CD14-positive monocyte (primary cell): ENCODE data around the gene TBC1D5. TPM values are rescaled to one million over a fixed set of nuclear protein-coding genes. Genes with fewer than 3 reads are reported as not detected.

ENCODE experiments used
- DNase-seq, 3 donors: peaks; one replicate each; pipeline ENCODE4 v3.0.0-alpha.2; 2011 to 2022
- H2AFZ ChIP-seq: 2 replicates; pipeline ENCODE4 v1.6.0; 2012; ENCODE audit warnings: mild to moderate bottlenecking, low read depth, low read length, inconsistent platforms; ENCODE audit not compliant: insufficient read depth, poor library complexity, severe bottlenecking
- H3K27ac ChIP-seq, 2 donors: 1 replicate in 1 of 2; 2 replicates in 1 of 2; pipeline ENCODE4 v1.5.1; 2012 to 2013; ENCODE audit warnings: low read length in 2 of 2, control low read depth in 1 of 2, inconsistent platforms in 1 of 2, low read depth in 1 of 2, mild to moderate bottlenecking in 1 of 2
- H3K27me3 ChIP-seq, 2 donors: one replicate each; pipeline versions ENCODE4 v1.6.0 to v1.6.1; 2011 to 2013; ENCODE audit warnings: low read length in 2 of 2; ENCODE audit not compliant: control insufficient read depth in 2 of 2, insufficient read depth in 2 of 2
- H3K36me3 ChIP-seq, 2 donors: replicated peaks in 1 of 2; 1 replicate in 1 of 2; 2 replicates in 1 of 2; pipeline versions ENCODE4 v1.5.1 to v1.6.1; 2012 to 2013; ENCODE audit warnings: low read length in 2 of 2, control low read depth in 1 of 2, inconsistent platforms in 1 of 2, mild to moderate bottlenecking in 1 of 2; ENCODE audit not compliant: insufficient read depth in 2 of 2, control insufficient read depth in 1 of 2
- H3K4me1 ChIP-seq, 2 donors: 1 replicate in 1 of 2; 2 replicates in 1 of 2; pipeline versions ENCODE4 v1.5.1 to v1.6.1; 2012 to 2013; ENCODE audit warnings: low read length in 2 of 2, control low read depth in 1 of 2, inconsistent platforms in 1 of 2, mild to moderate bottlenecking in 1 of 2, moderate library complexity in 1 of 2; ENCODE audit not compliant: insufficient read depth in 2 of 2, control insufficient read depth in 1 of 2
- H3K4me2 ChIP-seq: replicated peaks from 2 replicates; pipeline ENCODE3; 2012; ENCODE audit warnings: low read length, moderate library complexity, mild to moderate bottlenecking; ENCODE audit not compliant: poor library complexity, severe bottlenecking; ENCODE audit errors: extremely low read depth
- H3K4me3 ChIP-seq, 3 experiments: fragments of 200-600 bp in 1 of 3; sonication (generic) in 1 of 3; replicated peaks in 1 of 3; 1 replicate in 2 of 3; 2 replicates in 1 of 3; pipeline ENCODE4 v1.5.1; 2011 to 2013; ENCODE audit warnings: low read length in 3 of 3, mild to moderate bottlenecking in 3 of 3, control low read depth in 2 of 3, low read depth in 2 of 3, inconsistent platforms in 1 of 3, moderate library complexity in 1 of 3
- H3K79me2 ChIP-seq: 2 replicates; pipeline ENCODE4 v1.6.0; 2012; ENCODE audit warnings: mild to moderate bottlenecking, control low read depth, inconsistent platforms, low read length, moderate library complexity; ENCODE audit not compliant: insufficient read depth
- H3K9ac ChIP-seq: 2 replicates; pipeline ENCODE4 v1.6.0; 2017; ENCODE audit warnings: low read length, mild to moderate bottlenecking; ENCODE audit not compliant: insufficient read depth, poor library complexity, severe bottlenecking
- H3K9me3 ChIP-seq, 2 donors: replicated peaks in 1 of 2; 1 replicate in 1 of 2; 2 replicates in 1 of 2; pipeline versions ENCODE4 v1.5.1 to v1.6.1; 2012 to 2013; ENCODE audit warnings: low read length in 2 of 2, control low read depth in 1 of 2; ENCODE audit not compliant: control insufficient read depth in 1 of 2, insufficient read depth in 1 of 2
- H4K20me1 ChIP-seq: 2 replicates; pipeline ENCODE4 v1.6.0; 2012; ENCODE audit warnings: mild to moderate bottlenecking, low read length, control low read depth, moderate library complexity; ENCODE audit not compliant: insufficient read depth
- H3K27ac Mint-ChIP-seq, 7 donors: one replicate each; pipeline ENCODE4 v1.8.0; 2020; ENCODE audit warnings: mild to moderate bottlenecking in 7 of 7, mixed read lengths in 7 of 7, moderate library complexity in 6 of 7, inconsistent platforms in 2 of 7
- H3K27me3 Mint-ChIP-seq, 3 donors: one replicate each; pipeline ENCODE4 v1.8.0; 2021 to 2022; ENCODE audit warnings: low read depth in 3 of 3, mild to moderate bottlenecking in 3 of 3, mixed read lengths in 3 of 3, moderate library complexity in 3 of 3, inconsistent platforms in 1 of 3
- H3K36me3 Mint-ChIP-seq, 2 donors: one replicate each; pipeline ENCODE4 v1.8.0; 2020; ENCODE audit warnings: mixed read lengths in 2 of 2, inconsistent platforms in 1 of 2, mild to moderate bottlenecking in 1 of 2
- H3K4me1 Mint-ChIP-seq: one replicate; pipeline ENCODE4 v1.8.0; 2020; ENCODE audit warnings: mild to moderate bottlenecking, mixed read lengths
- H3K4me3 Mint-ChIP-seq, 2 donors: one replicate each; pipeline ENCODE4 v1.8.0; 2020; ENCODE audit warnings: mild to moderate bottlenecking in 2 of 2, mixed read lengths in 2 of 2, moderate library complexity in 1 of 2
- H3K9me3 Mint-ChIP-seq, 7 donors: one replicate each; pipeline ENCODE4 v1.8.0; 2020 to 2022; ENCODE audit warnings: mixed read lengths in 7 of 7, mild to moderate bottlenecking in 6 of 7, moderate library complexity in 6 of 7, inconsistent platforms in 2 of 7
- WGBS: methylation state at CpG from one replicate; pipeline ENCODE4 v1.1.5; 2013; ENCODE audit warnings: missing lambda C conversion rate; ENCODE audit not compliant: insufficient coverage; 5-methylcytosine and 5-hydroxymethylcytosine counted together
- intact Hi-C, 2 donors: fragments of 100-400 bp; cut with micrococcal nuclease; formaldehyde crosslinking; loops; one replicate each; pipeline versions ENCODE4 v1.15.0 to v1.15.1; 2023
- polyA plus RNA-seq, 3 donors: library from polyadenylated mRNA; depleted of rRNA in 1 of 3; unstranded in 2 of 3; stranded (reverse) in 1 of 3; fragments of 300-500 nt in 2 of 3; fragments of >200 nt in 1 of 3; fragmentation: Illumina TruSeq in 2 of 3; gene quantifications; 1 replicate in 2 of 3; 2 replicates in 1 of 3; pipeline ENCODE4 v1.2.3, GENCODE V29; 2012 to 2021
- TF ChIP-seq, protein P1 (sequence below): fragments of 200-600 bp; IDR thresholded peaks from one replicate; pipeline ENCODE4 v1.8.0; 2022; ENCODE audit warnings: antibody characterized with exemption, mild to moderate bottlenecking

TBC1D5 gene
- polyA plus RNA-seq, 3 donors, result 17.6 to 35.3 (median 21.0) TPM

DNA sequence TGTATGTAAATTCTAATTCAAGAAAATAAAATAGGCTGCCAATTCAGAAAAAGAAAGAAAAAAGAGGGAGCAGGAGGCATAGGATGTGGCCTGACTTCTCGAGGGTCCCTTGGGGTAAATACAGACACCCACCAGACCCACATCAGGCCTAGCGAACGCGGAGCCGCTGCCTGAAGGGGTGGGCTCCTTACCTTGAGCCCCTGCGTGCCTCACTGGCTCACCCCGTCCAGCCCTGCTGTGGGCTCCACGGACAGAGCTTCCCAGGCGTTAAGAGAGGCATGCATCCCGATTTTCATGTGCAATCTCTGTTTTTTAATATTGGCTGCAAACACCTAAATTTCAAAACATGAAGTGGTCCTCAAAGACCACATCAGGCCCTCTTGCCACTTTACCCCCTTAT, 599.9 kb downstream of the TBC1D5 start:
- H3K4me3 ChIP-seq, result no peak overlapping the region
- H3K9ac ChIP-seq, result no peak overlapping the region
- no peak overlapping the region for H3K4me2 ChIP-seq
- intact Hi-C loops, result no loop called here
- Mint-ChIP-seq H3K36me3 (no peaks in the 10 kb centered on the region), H3K27ac (no peak overlapping the region), H3K9me3 (peaks cover 3 to 15% (median 7%) of the 10 kb centered on the region in 7 donors), H3K27me3 (peaks cover 0 to 2% (median 0%) of the 10 kb centered on the region in 3 donors), H3K4me1 (no peaks in the 10 kb centered on the region), H3K4me3 (no peak overlapping the region)
- no peak overlapping the region for H3K27ac ChIP-seq
- DNase-seq, result no peak
- H3K79me2 ChIP-seq, result no peaks in the 10 kb centered on the region
- H3K9me3 ChIP-seq, result no peaks in the 10 kb centered on the region
- no peaks in the 10 kb centered on the region for H3K36me3 ChIP-seq
- no peaks in the 10 kb centered on the region for H3K4me1 ChIP-seq
- 96% methylated on average over 9 of the region's 10 CpGs for WGBS
- H4K20me1 ChIP-seq, result no peaks in the 10 kb centered on the region
- no peaks in the 10 kb centered on the region for H3K27me3 ChIP-seq
- no peak overlapping the region for H2AFZ ChIP-seq
- TF ChIP-seq, protein P1, sequence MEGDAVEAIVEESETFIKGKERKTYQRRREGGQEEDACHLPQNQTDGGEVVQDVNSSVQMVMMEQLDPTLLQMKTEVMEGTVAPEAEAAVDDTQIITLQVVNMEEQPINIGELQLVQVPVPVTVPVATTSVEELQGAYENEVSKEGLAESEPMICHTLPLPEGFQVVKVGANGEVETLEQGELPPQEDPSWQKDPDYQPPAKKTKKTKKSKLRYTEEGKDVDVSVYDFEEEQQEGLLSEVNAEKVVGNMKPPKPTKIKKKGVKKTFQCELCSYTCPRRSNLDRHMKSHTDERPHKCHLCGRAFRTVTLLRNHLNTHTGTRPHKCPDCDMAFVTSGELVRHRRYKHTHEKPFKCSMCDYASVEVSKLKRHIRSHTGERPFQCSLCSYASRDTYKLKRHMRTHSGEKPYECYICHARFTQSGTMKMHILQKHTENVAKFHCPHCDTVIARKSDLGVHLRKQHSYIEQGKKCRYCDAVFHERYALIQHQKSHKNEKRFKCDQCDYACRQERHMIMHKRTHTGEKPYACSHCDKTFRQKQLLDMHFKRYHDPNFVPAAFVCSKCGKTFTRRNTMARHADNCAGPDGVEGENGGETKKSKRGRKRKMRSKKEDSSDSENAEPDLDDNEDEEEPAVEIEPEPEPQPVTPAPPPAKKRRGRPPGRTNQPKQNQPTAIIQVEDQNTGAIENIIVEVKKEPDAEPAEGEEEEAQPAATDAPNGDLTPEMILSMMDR, result no peak

DNA sequence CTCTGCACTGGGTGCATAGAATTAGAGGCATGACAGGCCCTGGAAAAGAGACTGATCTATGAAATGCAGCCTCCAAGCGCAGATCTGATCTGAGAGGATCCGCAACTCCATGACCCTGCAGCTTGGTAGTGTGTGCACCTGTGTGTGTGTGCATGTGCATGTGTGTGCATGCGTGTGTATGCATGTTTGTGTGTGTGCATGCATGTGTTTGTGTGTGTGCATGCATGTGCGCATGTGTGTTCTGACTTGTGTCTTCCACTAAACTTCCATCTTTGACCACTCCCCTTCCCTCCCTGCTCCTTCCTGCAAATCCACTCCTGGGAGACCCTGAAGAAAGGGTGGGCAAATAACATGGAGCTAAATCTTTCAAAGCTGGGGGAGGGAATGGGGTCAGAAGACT, 600.7 kb downstream of the TBC1D5 start:
- Histone ChIP-seq H3K4me3 (no peak overlapping the region), H3K27ac (no peak overlapping the region), H2AFZ (no peak overlapping the region), H3K4me2 (no peak overlapping the region), H3K9me3 (no peaks in the 10 kb centered on the region), H3K9ac (no peak overlapping the region), H3K36me3 (no peaks in the 10 kb centered on the region), H3K79me2 (no peaks in the 10 kb centered on the region), H3K27me3 (no peaks in the 10 kb centered on the region), H4K20me1 (no peaks in the 10 kb centered on the region), H3K4me1 (no peaks in the 10 kb centered on the region)
- intact Hi-C loops, result no loop called here
- Mint-ChIP-seq H3K4me1 (no peaks in the 10 kb centered on the region), H3K27ac (no peak overlapping the region), H3K9me3 (peaks cover 4 to 18% (median 8%) of the 10 kb centered on the region in 7 donors), H3K36me3 (no peaks in the 10 kb centered on the region), H3K27me3 (peaks cover 0 to 7% (median 1%) of the 10 kb centered on the region in 3 donors), H3K4me3 (no peak overlapping the region)
- whole genome bisulfite sequencing, result 100% methylated on average over 2 of the region's 4 CpGs
- no peak for DNase-seq
- TF ChIP-seq, protein P1, result no peak
